CD4-positive, alpha-beta T cell treated with Interleukin-17A for 1 hour (primary cell): ENCODE measurements around the gene GAS2L1.
"Not testable (repeated sequence)": the region's sequence is repeated elsewhere in the genome, so short reads cannot be mapped to it uniquely, and the experiment has no call there.

Source experiments
- DNase-seq: peaks from one replicate; pipeline ENCODE4 v3.0.0-alpha.2; 2020

The GAS2L1 gene

GRCh38 chr22:29344137-29344536 is 37.7 kb downstream of the GAS2L1 start:
- no peak for DNase-seq

GRCh38 chr22:29344889-29345288 is 38.4 kb downstream of the GAS2L1 start:
- DNase-seq: not testable (repeated sequence)

GRCh38 chr22:29345932-29346331 is 39.5 kb downstream of the GAS2L1 start:
- DNase-seq: no peak

GRCh38 chr22:29346659-29347058 is 40.2 kb downstream of the GAS2L1 start:
- no peak for DNase-seq

GRCh38 chr22:29348041-29348440 is 41.6 kb downstream of the GAS2L1 start:
- no peak for DNase-seq

- no peak for DNase-seq
These were observed 42.5 kb downstream of the GAS2L1 start for GRCh38 chr22:29348956-29349355.

- no peak for DNase-seq
These were observed 44.6 kb downstream of the GAS2L1 start for GRCh38 chr22:29351042-29351441.

- no peak for DNase-seq
These were observed 45.4 kb downstream of the GAS2L1 start for GRCh38 chr22:29351891-29352290.

GRCh38 chr22:29352778-29353177 is 46.3 kb downstream of the GAS2L1 start:
- DNase-seq: no peak

- DNase-seq: no peak
These were observed 46.8 kb downstream of the GAS2L1 start for GRCh38 chr22:29353286-29353685.

- DNase-seq: no peak
These were observed 47.4 kb downstream of the GAS2L1 start for GRCh38 chr22:29353860-29354259.

- DNase-seq: not testable (repeated sequence)
These were observed 50.9 kb downstream of the GAS2L1 start for GRCh38 chr22:29357193-29357890.

GRCh38 chr22:29359469-29359868 is 53.0 kb downstream of the GAS2L1 start:
- no peak for DNase-seq
